NCI-H526 treated with DMSO at 0.1 percent for 48 hours (cell line): ENCODE data around the gene DDX24.
A peak's percentile ranks its signal among the peaks of the same experiment; 100 is the strongest.

Experiments
- DNase-seq: peaks from one replicate; lab custom pipeline; 2025; lab: John Stamatoyannopoulos, UW

DDX24 gene

DNA sequence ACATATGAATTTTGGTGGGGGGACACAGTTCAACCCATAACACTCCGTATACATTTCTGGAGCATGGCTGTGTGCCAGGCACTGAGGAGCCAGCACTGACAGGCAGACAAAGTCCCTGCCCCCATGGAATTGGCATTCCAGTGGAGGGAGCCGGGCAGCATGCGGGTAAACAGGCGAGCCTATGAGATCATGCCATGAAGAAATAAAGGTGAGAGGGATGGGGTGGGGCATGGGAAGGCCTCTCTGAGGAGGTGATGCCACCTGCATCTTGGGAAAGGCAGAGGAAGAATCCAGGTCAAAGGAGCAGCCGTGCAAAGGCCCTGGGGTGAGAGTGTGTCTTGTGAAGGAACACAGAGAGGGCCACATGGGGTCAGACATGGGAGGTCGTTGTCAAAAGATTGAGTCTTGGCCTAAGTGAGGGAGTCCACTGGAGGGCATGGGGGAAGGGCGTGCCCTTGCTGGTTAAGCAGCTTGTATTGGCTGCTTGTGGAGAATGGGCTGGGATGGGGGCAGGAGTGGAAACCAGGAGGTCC is 51.3 kb downstream of the DDX24 start:
- DNase-seq: no peak

DNA sequence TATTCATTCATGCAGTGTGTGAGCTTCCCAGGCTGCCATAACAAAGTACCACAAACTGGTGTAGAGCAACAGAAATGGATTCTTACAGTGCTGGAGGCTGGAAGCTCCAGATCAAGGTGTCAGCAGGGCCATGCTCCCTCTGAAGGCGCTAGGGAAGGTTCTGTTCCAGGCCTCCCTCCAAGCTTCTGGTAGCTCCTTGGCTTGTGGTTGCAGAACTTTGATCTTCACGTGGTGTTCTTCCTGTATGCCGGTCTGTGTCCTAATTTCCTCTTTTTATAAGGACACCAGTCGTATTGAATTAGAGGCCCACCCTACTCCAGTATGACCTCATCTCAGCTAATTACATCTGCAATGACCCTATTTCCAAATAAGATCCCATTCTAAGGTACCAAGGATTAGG is 51.7 kb downstream of the DDX24 start:
- no peak for DNase-seq

DNA sequence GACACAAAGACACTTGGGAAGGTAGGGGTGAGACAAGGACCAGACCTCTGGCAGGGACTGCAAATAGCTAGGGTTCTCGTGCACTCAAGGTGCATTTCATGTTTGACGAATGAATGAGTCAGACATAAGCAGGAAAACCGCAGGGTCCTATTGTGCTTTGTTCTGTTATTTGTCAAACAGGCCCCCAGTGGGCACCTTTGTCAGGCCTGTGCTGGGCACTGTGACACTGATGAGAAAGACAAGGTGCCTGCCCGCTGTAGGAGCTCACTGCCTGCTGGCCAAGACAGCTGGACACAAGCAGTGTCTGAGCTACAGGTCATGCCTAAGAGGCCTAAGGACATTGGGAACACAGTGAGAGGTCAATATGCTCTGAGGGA is 52.6 kb downstream of the DDX24 start:
- DNase-seq: no peak

DNA sequence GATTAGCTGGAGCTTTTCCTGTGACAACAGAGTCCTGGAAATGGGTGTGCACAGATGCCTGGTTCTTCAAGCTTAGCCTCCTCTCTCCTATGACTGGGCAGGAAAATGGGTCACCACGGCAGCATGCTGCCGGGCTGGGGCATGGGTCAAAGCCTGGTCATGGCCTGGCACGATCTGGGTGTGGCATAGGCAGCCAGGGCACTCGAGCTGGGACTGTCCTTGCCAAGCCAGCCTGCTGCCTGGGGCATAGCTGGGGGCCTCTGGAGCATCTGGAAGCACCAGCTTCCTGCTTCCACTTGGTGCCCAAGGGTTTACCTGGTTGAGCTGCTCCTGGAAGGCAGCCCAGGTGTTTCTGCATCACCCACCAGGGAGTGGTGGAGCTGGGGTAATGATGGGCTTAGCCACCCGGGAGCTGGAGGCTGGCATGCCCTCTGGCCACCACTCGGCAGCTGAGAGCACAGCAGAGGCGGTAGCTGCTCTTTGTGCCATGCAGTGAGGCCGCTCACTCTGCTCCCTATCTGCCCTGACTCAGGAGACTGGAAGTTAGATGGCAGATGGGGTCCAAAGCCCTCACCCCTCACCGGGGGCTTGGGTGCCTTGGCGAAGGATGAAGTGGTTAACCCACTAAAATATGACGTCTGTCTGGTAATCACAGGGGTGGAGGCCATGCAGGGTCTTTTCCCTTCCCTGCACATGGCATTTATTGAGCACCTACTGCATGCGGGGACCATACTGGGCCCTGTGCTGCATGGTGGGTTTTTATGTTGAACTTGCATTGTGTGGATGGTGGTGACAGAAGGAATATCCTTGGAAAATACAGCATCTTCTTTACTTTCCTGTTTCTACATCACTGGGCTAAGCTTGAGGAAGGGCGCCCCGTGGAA is 53.2 kb downstream of the DDX24 start:
- no peak for DNase-seq

DNA sequence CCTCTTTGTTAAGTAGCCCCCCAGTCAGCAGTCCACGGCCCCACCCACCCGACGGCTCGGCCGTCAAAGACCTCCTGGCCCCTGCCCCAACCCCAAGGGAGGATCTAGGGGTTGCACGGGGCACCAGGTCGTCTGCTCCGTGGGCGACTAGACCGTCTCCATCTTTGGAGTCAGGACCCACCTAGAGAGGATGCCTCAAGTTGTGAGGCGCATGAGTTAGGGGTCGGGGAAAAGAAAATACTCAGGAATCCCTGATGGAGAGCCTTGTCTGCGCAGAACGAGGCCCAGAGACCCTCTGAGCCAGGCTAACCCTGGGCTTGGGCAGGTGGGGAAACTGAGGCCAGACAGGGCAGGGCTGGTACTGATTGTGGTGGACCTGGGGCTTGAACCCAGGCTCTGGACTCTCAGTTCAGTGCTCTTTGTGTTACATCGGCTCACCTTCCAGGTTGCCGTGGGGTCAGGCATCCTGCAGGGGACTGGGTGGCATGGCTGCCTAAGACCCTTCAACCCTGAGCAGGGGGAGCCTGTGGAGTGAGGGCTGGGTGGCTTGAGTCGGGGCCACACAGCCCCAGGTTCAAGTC is 54.0 kb downstream of the DDX24 start:
- no peak for DNase-seq

DNA sequence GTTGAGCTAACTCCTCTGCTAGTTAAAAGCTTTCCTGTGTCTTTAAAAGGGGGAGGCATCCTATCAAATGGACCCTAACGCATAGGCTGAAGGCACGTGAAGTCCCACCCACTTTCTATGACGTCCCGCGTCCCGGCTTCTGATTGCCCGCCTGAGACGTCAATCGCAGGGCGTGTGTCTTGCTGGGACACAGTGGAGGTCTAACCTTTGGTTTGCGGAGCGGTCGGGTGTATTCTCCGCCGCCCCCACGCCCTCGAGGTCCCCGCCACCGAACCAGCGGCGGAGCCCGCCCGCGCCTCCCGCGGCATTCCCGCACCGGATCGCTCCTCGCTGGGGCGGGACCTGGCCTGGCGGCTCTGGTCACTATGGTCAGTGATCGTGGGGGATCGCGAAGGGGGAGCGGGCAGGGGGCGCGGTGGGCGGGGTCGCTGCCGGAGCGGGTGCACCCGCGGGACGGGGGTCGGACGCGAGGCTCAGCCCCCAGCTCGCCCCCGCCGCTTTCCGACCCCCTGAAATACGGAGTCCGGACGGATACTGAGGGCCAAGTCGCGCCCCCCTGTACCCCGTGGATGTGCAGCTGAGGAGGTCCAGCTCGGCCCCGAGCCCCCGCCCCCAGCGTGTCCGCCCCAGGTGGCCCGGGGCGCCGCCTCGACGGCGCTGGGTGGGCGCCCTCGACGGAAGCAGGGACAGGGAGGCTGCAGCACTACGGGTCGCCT is 54.7 kb downstream of the DDX24 start, which contains the start of gene OTUB2:
Gene OTUB2 (plus strand): TSS at position 168 of the 716 bp plus-strand sequence. CDS start 198 bp downstream, at position 366.
- DNase-seq: peak; percentile 94

DNA sequence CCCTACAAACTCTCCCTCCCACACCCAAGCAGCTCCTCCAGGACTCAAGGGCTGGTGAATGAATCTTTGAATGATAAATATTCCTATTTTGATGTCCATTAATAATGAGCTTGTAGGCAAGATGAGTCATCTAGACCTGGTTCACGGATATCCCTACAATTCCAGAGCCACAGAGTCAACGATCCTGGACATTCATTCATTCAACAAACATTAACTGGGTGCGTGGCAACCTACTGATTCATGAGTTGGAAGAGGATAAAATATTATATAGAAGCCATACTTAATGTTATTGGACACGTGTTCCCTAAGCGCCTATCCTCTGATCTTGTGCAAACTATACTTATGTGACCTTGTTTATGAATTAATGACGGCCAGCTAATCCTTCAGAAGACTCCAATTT is 55.3 kb downstream of the DDX24 start:
- no peak for DNase-seq

DNA sequence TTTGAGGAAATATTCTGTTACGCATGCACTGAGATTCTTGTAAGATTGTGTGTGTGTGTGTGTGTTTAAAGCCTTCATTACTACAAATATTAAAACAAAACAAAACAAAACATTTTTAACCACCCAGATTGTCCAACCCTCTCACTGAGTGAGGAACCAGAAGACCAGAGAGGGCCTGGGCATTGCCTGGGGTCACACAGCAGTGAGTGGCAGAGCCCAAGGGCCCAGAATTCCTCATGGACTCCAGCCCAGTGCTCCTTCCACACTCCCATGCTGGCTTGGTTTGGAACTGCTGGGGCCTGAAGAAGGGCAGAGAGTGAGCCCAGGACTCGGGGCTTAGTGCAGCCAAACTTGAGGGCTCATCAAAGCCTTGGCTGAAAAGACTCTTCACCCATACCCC is 56.5 kb downstream of the DDX24 start:
- no peak for DNase-seq

DNA sequence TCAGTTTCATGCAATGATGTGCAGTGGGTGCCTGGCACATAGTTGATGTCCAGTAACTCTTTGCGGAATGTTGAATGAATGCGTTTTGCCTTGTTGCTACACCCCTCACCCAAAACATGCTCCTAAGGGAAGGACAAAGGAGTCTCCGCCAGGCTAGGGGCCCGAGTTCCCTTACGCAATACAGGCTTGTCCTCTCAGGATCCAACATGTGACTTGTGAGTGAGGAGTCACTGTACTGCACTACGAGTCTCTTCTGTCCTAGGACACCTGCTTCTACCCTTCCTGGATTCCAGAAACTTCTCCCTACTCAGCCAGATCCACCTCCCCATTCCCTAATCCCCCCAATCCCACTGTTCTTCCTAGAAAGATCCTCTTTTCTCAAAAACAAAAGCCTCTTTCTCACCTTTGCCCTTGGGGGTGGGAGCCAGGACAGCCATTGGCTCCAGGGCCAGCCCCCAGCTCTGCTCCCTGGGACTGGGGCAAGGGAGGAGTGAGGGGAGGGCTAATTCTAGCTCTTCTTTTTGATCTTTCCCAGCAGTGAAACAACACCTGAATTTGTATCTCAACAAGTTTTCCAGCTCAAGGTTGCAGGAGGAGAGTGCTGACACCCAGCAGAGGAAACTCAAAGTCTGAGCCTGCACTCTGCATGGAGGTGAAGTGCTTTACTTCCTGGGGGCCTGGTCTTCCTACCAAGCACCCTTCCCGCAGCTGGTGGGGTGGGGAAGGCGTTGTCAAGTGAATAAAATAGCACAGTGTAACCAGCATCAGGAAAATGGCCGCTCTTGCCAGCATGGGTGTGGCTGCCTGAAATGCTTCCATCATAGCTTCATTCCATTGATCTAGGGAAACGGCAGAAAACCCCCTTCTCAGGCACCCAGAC is 58.2 kb downstream of the DDX24 start:
- no peak for DNase-seq

DNA sequence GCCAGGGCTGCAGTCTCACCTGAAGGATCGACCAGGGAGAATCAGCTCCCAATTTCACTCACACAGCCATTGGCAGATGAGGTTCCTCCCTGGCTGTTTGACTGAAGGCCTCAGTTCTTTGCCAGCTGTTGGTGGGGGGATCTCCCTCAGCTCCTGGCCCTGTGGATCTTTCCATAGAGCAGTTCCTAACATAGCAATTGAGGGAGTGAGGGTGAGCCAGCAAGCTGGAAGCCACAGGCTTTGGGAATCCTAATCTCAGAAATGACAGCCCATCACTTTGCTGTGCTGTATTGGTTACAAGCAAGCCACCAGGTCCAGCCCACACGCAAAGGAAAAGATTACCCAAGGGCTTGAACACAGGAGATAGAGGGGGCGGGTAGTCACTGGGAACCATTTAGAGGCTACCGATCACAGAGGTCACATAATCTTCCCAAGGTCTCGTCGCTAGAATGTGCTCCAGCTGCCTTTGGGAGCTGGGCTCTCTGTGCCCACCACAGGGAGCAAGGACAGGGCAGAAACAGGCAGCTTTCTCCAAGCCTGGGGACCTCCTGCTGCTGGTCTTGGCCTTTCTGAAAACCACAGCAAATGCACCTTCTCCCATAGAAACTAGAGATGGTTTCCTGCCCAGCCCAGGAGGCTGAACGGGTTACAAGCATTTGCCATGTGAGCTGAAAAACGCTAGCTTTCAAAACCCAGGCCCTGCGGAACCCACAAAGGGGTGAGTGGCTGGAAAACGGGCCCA is 59.4 kb downstream of the DDX24 start:
- no peak for DNase-seq

DNA sequence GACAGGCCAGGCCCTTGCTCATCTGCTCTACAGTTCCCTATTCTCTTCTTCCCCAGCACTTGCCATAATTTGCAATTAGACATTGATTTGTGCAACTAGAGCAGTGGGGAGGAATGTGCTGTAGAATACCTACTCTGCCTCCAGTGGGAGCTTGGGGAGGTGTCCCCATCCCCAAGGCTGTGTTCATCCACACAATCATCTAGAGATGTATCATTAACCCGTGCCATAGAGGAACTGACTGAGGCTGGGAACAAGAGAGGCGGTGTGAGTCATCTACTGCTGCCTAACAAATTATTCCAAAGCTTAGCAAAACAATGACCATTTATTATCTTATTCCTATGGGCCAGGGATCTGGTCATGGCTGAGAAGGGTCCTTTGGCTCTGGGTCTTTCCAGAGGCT is 60.0 kb downstream of the DDX24 start:
- no peak for DNase-seq

DNA sequence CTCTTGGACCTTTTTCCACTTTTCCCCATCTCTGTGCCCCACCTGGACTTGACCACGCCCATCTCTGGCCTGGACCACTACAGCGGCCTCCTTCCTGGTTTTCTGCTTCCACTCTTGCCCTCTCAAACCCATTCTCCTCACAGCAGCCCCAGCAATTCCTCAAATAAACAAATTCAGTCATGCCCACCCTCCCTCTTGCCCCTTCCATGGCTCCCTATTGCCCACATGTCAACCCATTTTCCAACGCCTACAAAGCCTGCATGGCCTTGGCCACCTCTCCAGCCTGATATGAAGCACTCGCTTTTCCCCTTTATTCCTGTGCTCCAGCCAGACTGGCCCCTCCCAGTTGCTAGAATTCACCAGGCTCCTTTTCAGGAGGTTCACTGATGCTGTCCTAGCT is 60.7 kb downstream of the DDX24 start:
- DNase-seq: no peak

DNA sequence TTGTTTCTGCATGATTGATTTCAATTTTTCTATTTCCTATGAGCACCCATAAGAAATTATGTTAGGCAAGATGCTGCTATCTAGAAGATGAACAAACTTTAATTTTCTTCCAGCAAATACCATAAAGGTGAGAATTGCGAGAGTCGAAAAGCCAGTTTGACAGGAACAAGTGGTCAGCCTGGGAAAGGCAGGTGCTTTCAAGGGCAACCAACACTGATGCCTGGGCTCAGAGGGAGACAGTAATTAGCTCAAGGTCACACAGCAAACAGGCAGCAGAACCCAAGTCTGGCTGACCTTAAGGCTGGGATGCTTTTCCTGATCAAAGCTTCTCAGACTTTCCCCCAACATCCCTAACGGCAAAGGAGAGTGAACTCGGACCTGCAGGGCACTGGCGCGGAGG is 61.7 kb downstream of the DDX24 start:
- DNase-seq: no peak

DNA sequence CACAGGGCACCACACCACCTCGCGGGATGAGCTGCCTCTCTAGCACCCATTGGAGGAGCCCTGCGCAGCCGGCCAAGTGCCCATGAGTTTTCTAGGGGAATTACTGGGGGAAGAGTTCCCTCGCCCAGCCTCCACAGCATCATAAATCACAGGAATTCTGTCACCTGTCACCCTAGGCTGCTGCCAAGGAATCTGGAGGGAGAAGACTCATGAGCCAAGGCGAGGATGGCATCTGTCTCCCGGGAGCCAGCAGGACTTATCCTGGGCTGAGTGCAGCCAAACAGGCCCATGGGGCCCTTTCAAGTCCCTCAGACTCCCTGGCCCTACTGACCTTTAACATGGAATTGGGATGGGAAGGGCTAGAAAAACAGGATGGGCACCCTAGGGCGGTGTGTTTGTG is 62.7 kb downstream of the DDX24 start:
- no peak for DNase-seq

DNA sequence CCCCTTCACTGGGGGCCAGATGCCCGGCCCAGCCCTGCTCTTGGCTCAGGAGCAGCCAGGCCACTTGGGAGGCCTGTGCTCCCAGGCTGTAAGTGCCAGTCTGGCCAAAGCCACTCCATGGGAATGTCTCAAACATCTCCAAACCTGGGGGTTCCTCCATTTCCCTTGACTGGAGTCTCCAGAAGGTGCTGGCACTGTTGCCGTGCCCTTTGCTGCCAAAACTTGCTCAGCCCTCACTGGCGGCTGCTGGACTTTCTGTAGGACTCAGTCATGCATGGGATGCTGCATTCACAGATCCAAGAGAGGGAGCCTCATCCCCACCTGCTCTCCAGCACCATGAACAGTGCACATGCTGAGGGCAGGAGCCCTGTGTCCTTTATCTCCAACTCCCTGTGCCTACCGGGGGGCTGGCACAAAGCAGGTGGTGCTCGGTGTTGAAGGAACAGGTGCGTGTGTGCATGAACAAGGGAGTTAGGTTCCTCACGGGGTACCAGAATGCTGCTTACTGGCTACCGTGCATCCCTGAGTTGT is 64.5 kb downstream of the DDX24 start:
- no peak for DNase-seq

DNA sequence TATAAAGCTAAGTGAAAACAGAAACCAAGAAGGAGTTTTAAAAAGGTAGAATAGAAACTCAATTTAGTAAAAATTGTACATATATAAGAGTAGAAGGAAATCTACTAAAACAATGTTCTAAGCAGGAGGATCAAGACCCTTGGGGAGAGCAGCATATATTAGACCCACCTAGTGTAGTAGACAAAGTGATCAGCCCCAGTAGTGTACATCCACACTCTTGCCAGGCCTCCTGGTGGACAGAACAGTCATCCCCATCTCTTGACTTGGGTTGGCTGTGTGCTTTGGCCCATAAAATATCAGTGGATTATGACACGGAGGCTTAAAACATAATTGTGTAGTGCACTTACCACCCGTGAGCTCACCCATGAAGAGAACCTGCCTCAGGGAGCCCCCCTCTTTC is 65.8 kb downstream of the DDX24 start:
- DNase-seq: no peak

DNA sequence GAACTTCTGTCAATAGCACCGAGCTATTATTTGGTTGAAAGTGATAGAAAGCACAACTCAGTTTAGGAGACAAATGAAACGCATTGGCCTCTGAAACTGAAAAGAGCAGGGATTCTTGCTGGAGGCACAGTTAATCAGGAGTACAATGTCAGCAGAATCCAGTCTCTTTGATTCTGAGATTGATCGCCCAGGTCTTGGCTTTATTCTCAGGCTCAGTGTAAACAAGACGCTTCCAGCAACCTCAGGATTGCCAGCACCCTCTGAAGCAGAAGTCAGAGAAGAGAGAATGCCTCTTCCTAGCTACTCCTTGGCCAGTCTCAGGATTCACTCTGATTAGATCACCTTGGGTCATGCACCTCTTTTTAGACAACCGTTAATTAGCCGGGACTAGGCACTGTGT is 66.6 kb downstream of the DDX24 start:
- DNase-seq: no peak

DNA sequence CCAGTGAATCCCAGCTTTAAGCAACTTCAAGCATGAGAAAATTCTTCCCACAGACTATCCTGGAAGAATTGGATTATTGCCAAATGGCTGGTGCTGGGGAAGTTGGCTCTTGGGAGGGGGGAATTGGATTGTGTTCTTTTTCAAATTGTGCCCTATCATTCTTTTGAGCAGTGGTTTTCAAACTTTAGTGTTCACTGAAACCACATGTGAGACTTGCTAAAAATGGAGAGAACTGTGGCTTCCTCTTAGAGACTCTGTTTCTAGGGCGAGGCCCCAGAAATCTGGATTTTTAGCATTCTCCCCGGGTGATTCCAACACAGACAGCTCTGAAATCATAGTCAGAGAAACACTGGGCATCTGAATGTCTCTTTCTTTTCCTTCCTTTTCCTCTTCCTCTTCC is 69.2 kb downstream of the DDX24 start:
- no peak for DNase-seq

DNA sequence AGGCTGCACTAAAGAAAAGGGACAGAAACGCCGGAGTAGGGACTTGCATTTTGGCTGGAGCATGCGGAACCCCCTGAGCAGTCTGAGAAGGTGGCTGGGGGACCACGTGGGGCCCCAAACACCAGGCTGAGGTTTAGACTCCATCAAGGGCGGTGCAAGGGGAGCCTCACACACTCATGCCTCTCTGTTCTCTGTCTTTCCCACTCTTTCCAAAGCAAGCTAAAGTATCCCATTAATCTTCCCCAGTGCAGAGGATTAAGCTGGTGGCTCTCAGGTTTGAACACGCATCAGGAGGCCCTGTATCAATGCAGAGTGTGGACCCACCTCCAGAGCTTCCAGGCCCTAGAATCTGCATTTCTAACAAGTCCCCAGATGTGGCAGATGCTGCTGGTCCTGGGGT is 70.4 kb downstream of the DDX24 start:
- DNase-seq: no peak

DNA sequence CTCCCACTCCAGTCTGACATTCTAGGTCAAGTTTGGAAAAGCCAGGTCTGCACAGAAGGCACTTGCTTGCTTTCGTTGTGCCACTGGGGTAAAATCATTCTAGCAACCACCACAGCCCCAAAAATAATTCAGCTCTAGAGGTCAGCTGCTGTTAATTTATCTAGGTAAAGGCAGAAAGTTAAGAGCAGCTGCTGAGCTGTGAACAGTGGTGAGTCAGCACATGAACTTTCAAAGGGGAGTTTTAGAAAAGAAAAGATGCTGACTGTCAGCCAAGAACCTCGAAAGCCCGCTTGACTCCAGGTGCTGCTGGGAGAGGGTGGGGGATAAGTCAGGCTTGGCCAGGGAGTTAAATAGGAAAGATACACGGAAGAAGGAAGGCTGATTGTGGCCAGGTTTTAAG is 71.2 kb downstream of the DDX24 start:
- DNase-seq: no peak

DNA sequence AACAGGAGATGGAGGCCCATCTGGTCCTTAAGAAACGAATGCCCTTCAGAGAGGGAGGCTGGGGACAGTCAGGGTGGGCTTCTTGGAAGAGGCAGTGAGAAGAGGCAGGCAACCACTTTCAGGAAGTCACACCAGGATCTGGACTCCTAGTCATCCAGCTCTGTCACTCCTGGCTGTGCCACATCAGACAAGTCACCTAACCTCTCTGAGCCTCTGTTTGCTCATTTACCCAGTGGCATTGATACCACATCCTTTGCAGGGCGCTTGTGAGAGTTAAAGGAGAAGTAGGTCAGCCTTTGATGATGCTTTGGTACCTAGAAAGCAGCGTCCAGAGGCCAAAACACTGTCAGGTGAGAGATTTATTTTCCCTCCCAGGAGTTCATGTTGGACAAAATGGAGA is 72.8 kb downstream of the DDX24 start:
- DNase-seq: no peak
